NCI-H2196 treated with DMSO at 0.1 percent for 48 hours (cell line): Measurements from ENCODE around the gene PAK5.

ENCODE experiments used
- DNase-seq: peaks from one replicate; lab custom pipeline; 2025; ENCODE audit not compliant: unreplicated experiment; lab: John Stamatoyannopoulos, UW

PAK5 gene

GRCh38 chr20:9501473-9501872 is 337.4 kb downstream of the PAK5 start:
- DNase-seq = no peak

GRCh38 chr20:9500121-9500520 is 338.8 kb downstream of the PAK5 start:
- no peak for DNase-seq

GRCh38 chr20:9499126-9499899 is 339.6 kb downstream of the PAK5 start:
- no peak for DNase-seq

- DNase-seq = no peak
Observed at GRCh38 chr20:9498322-9498721, 340.6 kb downstream of the PAK5 start.

GRCh38 chr20:9496155-9496554 is 342.7 kb downstream of the PAK5 start:
- DNase-seq = no peak

GRCh38 chr20:9495701-9496100 is 343.2 kb downstream of the PAK5 start:
- DNase-seq = no peak

- DNase-seq = no peak
Observed at GRCh38 chr20:9493803-9494202, 345.1 kb downstream of the PAK5 start.

GRCh38 chr20:9492067-9492466 is 346.8 kb downstream of the PAK5 start:
- DNase-seq = no peak

GRCh38 chr20:9491324-9491723 is 347.6 kb downstream of the PAK5 start:
- no peak for DNase-seq

- DNase-seq = no peak
Observed at GRCh38 chr20:9490631-9491030, 348.2 kb downstream of the PAK5 start.

- DNase-seq = no peak
Observed at GRCh38 chr20:9490161-9490560, 348.7 kb downstream of the PAK5 start.

GRCh38 chr20:9488063-9488462 is 350.8 kb downstream of the PAK5 start:
- DNase-seq = no peak
